Measurements from ENCODE around the gene ZNF814.

- TF ChIP-seq CTCF (IDR thresholded peaks at IDR 0.05) (no peak), POLR2A (IDR thresholded peaks at IDR 0.05; ENCODE audit: low read depth) (no peak)
These were observed 81.3 kb downstream of the ZNF814 start for GRCh38 chr19:57807541-57807940.
